ENCODE measurements around the gene SMG6. TPM values are rescaled to one million over a fixed set of nuclear protein-coding genes. Genes with fewer than 3 reads are reported as not detected.

The SMG6 gene
- total and polyA plus RNA-seq, 2 donors (not counting 1 experiment from before 2014, with no cell fraction given), result 10.6 to 35.5 TPM

DNA sequence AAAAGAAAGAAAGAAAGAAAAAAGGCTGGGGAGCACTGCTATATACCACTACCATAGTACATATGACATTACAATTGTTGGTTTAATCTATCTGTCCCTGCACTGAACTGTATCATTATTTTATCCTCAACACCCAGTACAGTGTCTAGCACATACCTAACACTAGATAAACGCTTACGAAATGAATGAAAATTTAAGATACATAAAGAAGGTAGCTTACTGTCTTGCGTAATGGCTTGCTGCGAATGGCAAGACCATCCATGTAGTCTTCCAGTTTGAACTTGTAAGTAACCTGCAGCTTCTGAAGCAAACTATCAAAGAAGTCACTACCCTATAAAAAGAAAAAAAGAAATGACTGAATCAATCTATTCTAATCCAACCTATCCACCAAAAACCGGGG is 6.6 kb downstream of the SMG6 start:
- ChIA-PET POLR2A (no interaction called here), CTCF (interaction anchor here (1.0 to 1.2 kb wide), 2 partner anchors 13 to 86 kb away, joined by 3 read pairs; no protein-coding TSS in a partner anchor)
- Histone ChIP-seq H3K79me2 (ENCODE audit: control insufficient read depth, insufficient read depth, low read length) (peaks cover 47% of the 10 kb centered on the region), H4K20me1 (ENCODE audit: control insufficient read depth, insufficient read depth, low read length, poor library complexity, severe bottlenecking) (no peaks in the 10 kb centered on the region), H3K4me2 (replicated peaks; ENCODE audit: low read depth, low read length, poor library complexity, severe bottlenecking) (no peak overlapping the region), H3K4me1 (ENCODE audit: control insufficient read depth in 2 of 2, insufficient read depth in 2 of 2, low read length in 2 of 2) (peaks cover 0 to 2% of the 10 kb centered on the region in 2 donors), H3K36me3 (replicated peaks in 1 of 2; ENCODE audit: control extremely low read depth in 1 of 2, control insufficient read depth in 1 of 2, extremely low read depth in 1 of 2, insufficient read depth in 2 of 2, low read length in 1 of 2) (peaks cover 2 to 72% of the 10 kb centered on the region in 2 experiments), H3K9ac (ENCODE audit: low read length) (no peak overlapping the region), H3K27ac (ENCODE audit: low read length in 2 of 2) (no peak overlapping the region), H3K27me3 (replicated peaks in 1 of 4; ENCODE audit: control extremely low read depth in 1 of 4, control insufficient read depth in 3 of 4, insufficient read depth in 4 of 4, low read length in 3 of 4) (no peaks in the 10 kb centered on the region), H2AFZ (ENCODE audit: insufficient read depth, low read depth, low read length, poor library complexity, severe bottlenecking) (no peak overlapping the region), H3K4me3 (ENCODE audit: control extremely low read depth in 1 of 5, extremely low read depth in 1 of 5, insufficient read depth in 1 of 5, low read depth in 2 of 5, low read length in 4 of 5) (no peak overlapping the region), H3K9me3 (ENCODE audit: control extremely low read depth in 1 of 3, control insufficient read depth in 2 of 3, insufficient read depth in 1 of 3, low read length in 2 of 3) (no peaks in the 10 kb centered on the region)
- no peak for TF ChIP-seq EZH2 (IDR thresholded peaks at IDR 0.05; ENCODE audit: borderline replicate concordance, insufficient read depth, low read depth, low read length, poor library complexity, severe bottlenecking)
- TF ChIP-seq, protein P1, sequence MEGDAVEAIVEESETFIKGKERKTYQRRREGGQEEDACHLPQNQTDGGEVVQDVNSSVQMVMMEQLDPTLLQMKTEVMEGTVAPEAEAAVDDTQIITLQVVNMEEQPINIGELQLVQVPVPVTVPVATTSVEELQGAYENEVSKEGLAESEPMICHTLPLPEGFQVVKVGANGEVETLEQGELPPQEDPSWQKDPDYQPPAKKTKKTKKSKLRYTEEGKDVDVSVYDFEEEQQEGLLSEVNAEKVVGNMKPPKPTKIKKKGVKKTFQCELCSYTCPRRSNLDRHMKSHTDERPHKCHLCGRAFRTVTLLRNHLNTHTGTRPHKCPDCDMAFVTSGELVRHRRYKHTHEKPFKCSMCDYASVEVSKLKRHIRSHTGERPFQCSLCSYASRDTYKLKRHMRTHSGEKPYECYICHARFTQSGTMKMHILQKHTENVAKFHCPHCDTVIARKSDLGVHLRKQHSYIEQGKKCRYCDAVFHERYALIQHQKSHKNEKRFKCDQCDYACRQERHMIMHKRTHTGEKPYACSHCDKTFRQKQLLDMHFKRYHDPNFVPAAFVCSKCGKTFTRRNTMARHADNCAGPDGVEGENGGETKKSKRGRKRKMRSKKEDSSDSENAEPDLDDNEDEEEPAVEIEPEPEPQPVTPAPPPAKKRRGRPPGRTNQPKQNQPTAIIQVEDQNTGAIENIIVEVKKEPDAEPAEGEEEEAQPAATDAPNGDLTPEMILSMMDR (IDR thresholded peaks at IDR 0.05), result no peak
- intact Hi-C loops (cut with micrococcal nuclease), result no loop called here
- H3K9me3 Mint-ChIP-seq (ENCODE audit: insufficient read depth), result no peaks in the 10 kb centered on the region
- 88% methylated on average over 2 of the region's 5 CpGs for WGBS (ENCODE audit: insufficient coverage)
- H3K4me1 Mint-ChIP-seq, result peaks cover 3% of the 10 kb centered on the region
- no peak overlapping the region for H3K27ac Mint-ChIP-seq
- DNase-seq (no peak), ATAC-seq (ENCODE audit: low read depth) (no peak)
- H3K27me3 Mint-ChIP-seq, result no peaks in the 10 kb centered on the region
- H3K4me3 Mint-ChIP-seq, result no peak overlapping the region

DNA sequence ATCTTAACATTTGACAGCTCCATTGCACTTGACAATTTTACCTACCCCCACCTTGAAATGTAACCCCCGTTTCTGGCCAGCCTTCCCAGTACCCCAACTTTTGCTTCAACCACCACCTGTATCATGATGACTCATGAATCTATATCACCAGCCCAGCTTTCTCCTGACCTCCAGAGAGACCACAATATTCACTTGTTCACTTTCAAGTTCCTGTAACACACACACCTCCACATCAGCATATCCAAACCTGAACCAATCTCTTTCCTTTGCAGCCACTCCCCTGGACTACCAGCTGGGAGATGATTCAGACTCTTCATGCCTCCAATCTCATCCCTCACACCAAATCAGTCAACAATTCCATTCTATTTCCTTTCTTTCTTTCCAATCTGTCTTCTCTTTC is 8.0 kb downstream of the SMG6 start:
- Histone ChIP-seq H3K79me2 (ENCODE audit: control insufficient read depth, insufficient read depth, low read length) (peaks cover 33% of the 10 kb centered on the region), H3K36me3 (replicated peaks in 1 of 2; ENCODE audit: control extremely low read depth in 1 of 2, control insufficient read depth in 1 of 2, extremely low read depth in 1 of 2, insufficient read depth in 2 of 2, low read length in 1 of 2) (peaks cover 2 to 82% of the 10 kb centered on the region in 2 experiments), H3K9me3 (ENCODE audit: control extremely low read depth in 1 of 3, control insufficient read depth in 2 of 3, insufficient read depth in 1 of 3, low read length in 2 of 3) (no peaks in the 10 kb centered on the region), H2AFZ (ENCODE audit: insufficient read depth, low read depth, low read length, poor library complexity, severe bottlenecking) (no peak overlapping the region), H3K27ac (ENCODE audit: low read length in 2 of 2) (no peak overlapping the region), H3K4me1 (ENCODE audit: control insufficient read depth in 2 of 2, insufficient read depth in 2 of 2, low read length in 2 of 2) (no peaks in the 10 kb centered on the region), H4K20me1 (ENCODE audit: control insufficient read depth, insufficient read depth, low read length, poor library complexity, severe bottlenecking) (no peaks in the 10 kb centered on the region), H3K4me3 (ENCODE audit: control extremely low read depth in 1 of 5, extremely low read depth in 1 of 5, insufficient read depth in 1 of 5, low read depth in 2 of 5, low read length in 4 of 5) (no peak overlapping the region), H3K27me3 (replicated peaks in 1 of 4; ENCODE audit: control extremely low read depth in 1 of 4, control insufficient read depth in 3 of 4, insufficient read depth in 4 of 4, low read length in 3 of 4) (no peaks in the 10 kb centered on the region), H3K9ac (ENCODE audit: low read length) (no peak overlapping the region), H3K4me2 (replicated peaks; ENCODE audit: low read depth, low read length, poor library complexity, severe bottlenecking) (no peak overlapping the region)
- TF ChIP-seq, protein P1 (IDR thresholded peaks at IDR 0.05), result no peak
- TF ChIP-seq EZH2 (IDR thresholded peaks at IDR 0.05; ENCODE audit: borderline replicate concordance, insufficient read depth, low read depth, low read length, poor library complexity, severe bottlenecking), result no peak
- Mint-ChIP-seq H3K4me1 (no peaks in the 10 kb centered on the region), H3K4me3 (no peak overlapping the region), H3K27me3 (no peaks in the 10 kb centered on the region), H3K9me3 (ENCODE audit: insufficient read depth) (no peaks in the 10 kb centered on the region), H3K27ac (no peak overlapping the region)
- DNase-seq, result no peak
- ChIA-PET POLR2A (no interaction called here), CTCF (interaction anchor here (0.6 to 1.3 kb wide), 3 partner anchors 12 to 402 kb away, joined by 3 to 4 read pairs (median 3); no protein-coding TSS in a partner anchor)
- WGBS (ENCODE audit: insufficient coverage), result 100% methylated on average over 1 of the region's 1 CpG
- no peak for ATAC-seq (ENCODE audit: low read depth)
- intact Hi-C loops (cut with micrococcal nuclease), result no loop called here

Measured in B cell (primary cell).